Measurements from ENCODE around the gene CTNNBL1. TPM values are rescaled to one million over a fixed set of nuclear protein-coding genes. Genes with fewer than 3 reads are reported as not detected.
"Not testable (repeated sequence)": the region's sequence is repeated elsewhere in the genome, so short reads cannot be mapped to it uniquely, and the experiment has no call there.

The CTNNBL1 gene
- total and polyA plus RNA-seq, 2 donors (not counting 1 experiment from before 2014, with no cell fraction given) = 31.3 to 39.0 TPM

DNA sequence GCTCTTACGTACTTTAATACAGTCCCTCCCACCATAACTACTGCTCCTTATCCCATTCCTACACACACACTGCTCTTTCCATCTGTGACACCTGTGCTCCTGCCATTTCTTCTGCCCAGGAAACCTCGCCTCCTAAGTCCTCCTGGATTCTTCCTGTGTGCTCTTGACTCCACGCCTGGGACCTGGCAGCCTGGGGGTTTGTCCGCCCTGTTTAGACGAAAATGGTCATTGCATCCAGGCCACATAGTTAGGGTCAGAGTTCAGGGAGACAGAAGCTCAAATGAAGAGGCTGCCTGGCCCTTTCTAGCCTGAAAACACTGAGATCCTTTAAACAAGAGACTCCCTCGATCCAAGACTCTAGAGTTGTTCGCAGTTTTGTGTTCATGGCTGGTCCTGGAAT, 17.4 kb upstream of the CTNNBL1 start:
- Histone ChIP-seq H3K4me3 (replicated peaks in 1 of 4; ENCODE audit: control extremely low read depth in 1 of 4, insufficient read depth in 1 of 4, low read depth in 3 of 4, low read length in 4 of 4) (no peak overlapping the region), H3K4me2 (ENCODE audit: extremely low read depth, insufficient read depth, low read length) (no peak overlapping the region), H3K36me3 (ENCODE audit: control insufficient read depth, insufficient read depth, low read length) (no peaks in the 10 kb centered on the region), H3K9me3 (ENCODE audit: control insufficient read depth, insufficient read depth, low read depth, low read length) (no peaks in the 10 kb centered on the region), H2AFZ (ENCODE audit: low read length) (no peak overlapping the region), H3K27ac (ENCODE audit: insufficient read depth, low read length) (no peak overlapping the region), H3K4me1 (ENCODE audit: control insufficient read depth, extremely low read depth, insufficient read depth, low read length) (no peaks in the 10 kb centered on the region), H4K20me1 (ENCODE audit: control insufficient read depth, extremely low read depth, insufficient read depth, low read length) (no peaks in the 10 kb centered on the region), H3K9ac (ENCODE audit: insufficient read depth, low read length) (no peak overlapping the region), H3K27me3 (ENCODE audit: control insufficient read depth, insufficient read depth, low read length) (peaks cover 28% of the 10 kb centered on the region), H3K79me2 (ENCODE audit: control insufficient read depth, insufficient read depth, low read length) (no peaks in the 10 kb centered on the region)
- DNase-seq (ENCODE audit: low read depth in 2 of 2) = no peak
- TF ChIP-seq, protein P1, sequence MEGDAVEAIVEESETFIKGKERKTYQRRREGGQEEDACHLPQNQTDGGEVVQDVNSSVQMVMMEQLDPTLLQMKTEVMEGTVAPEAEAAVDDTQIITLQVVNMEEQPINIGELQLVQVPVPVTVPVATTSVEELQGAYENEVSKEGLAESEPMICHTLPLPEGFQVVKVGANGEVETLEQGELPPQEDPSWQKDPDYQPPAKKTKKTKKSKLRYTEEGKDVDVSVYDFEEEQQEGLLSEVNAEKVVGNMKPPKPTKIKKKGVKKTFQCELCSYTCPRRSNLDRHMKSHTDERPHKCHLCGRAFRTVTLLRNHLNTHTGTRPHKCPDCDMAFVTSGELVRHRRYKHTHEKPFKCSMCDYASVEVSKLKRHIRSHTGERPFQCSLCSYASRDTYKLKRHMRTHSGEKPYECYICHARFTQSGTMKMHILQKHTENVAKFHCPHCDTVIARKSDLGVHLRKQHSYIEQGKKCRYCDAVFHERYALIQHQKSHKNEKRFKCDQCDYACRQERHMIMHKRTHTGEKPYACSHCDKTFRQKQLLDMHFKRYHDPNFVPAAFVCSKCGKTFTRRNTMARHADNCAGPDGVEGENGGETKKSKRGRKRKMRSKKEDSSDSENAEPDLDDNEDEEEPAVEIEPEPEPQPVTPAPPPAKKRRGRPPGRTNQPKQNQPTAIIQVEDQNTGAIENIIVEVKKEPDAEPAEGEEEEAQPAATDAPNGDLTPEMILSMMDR (conservative IDR thresholded peaks at IDR 0.05 in 1 of 2, IDR thresholded peaks at IDR 0.05 in 1 of 2; ENCODE audit: low read depth in 1 of 2, low read length in 2 of 2) = no peak

- Histone ChIP-seq H3K27ac (ENCODE audit: insufficient read depth, low read length) (no peak overlapping the region), H3K36me3 (ENCODE audit: control insufficient read depth, insufficient read depth, low read length) (no peaks in the 10 kb centered on the region), H3K4me1 (ENCODE audit: control insufficient read depth, extremely low read depth, insufficient read depth, low read length) (no peaks in the 10 kb centered on the region), H2AFZ (ENCODE audit: low read length) (no peak overlapping the region), H3K9ac (ENCODE audit: insufficient read depth, low read length) (no peak overlapping the region), H3K4me3 (replicated peaks in 1 of 4; ENCODE audit: control extremely low read depth in 1 of 4, insufficient read depth in 1 of 4, low read depth in 3 of 4, low read length in 4 of 4) (no peak overlapping the region), H3K27me3 (ENCODE audit: control insufficient read depth, insufficient read depth, low read length) (peaks cover 24% of the 10 kb centered on the region), H3K4me2 (ENCODE audit: extremely low read depth, insufficient read depth, low read length) (no peak overlapping the region), H3K79me2 (ENCODE audit: control insufficient read depth, insufficient read depth, low read length) (no peaks in the 10 kb centered on the region), H3K9me3 (ENCODE audit: control insufficient read depth, insufficient read depth, low read depth, low read length) (no peaks in the 10 kb centered on the region), H4K20me1 (ENCODE audit: control insufficient read depth, extremely low read depth, insufficient read depth, low read length) (no peaks in the 10 kb centered on the region)
- TF ChIP-seq, protein P1 (conservative IDR thresholded peaks at IDR 0.05 in 1 of 2, IDR thresholded peaks at IDR 0.05 in 1 of 2; ENCODE audit: low read depth in 1 of 2, low read length in 2 of 2) = no peak
- no peak for TF ChIP-seq EZH2 (IDR thresholded peaks at IDR 0.05; ENCODE audit: low read length, missing control alignments)
- DNase-seq (ENCODE audit: low read depth in 2 of 2) = no peak
Measured at GRCh38 chr20:37677969-37678861, 15.6 kb upstream of the CTNNBL1 start.

GRCh38 chr20:37679751-37680150, 14.1 kb upstream of the CTNNBL1 start:
- not testable (repeated sequence) for H3K4me1 ChIP-seq (ENCODE audit: control insufficient read depth, extremely low read depth, insufficient read depth, low read length); H2AFZ ChIP-seq (ENCODE audit: low read length); H3K9ac ChIP-seq (ENCODE audit: insufficient read depth, low read length); H3K36me3 ChIP-seq (ENCODE audit: control insufficient read depth, insufficient read depth, low read length); H3K79me2 ChIP-seq (ENCODE audit: control insufficient read depth, insufficient read depth, low read length); H3K9me3 ChIP-seq (ENCODE audit: control insufficient read depth, insufficient read depth, low read depth, low read length); H3K27ac ChIP-seq (ENCODE audit: insufficient read depth, low read length); DNase-seq (ENCODE audit: low read depth in 2 of 2); H3K4me2 ChIP-seq (ENCODE audit: extremely low read depth, insufficient read depth, low read length); H3K4me3 ChIP-seq (replicated peaks in 1 of 4; ENCODE audit: control extremely low read depth in 1 of 4, insufficient read depth in 1 of 4, low read depth in 3 of 4, low read length in 4 of 4); H4K20me1 ChIP-seq (ENCODE audit: control insufficient read depth, extremely low read depth, insufficient read depth, low read length)
- H3K27me3 ChIP-seq (ENCODE audit: control insufficient read depth, insufficient read depth, low read length) = peaks cover 22% of the 10 kb centered on the region
